GF-D8 (cell line): ENCODE results near the gene VPS26C.

Source experiments
- DNase-seq: peaks from one replicate; lab custom pipeline; 2025; lab: John Stamatoyannopoulos, UW

VPS26C gene

GRCh38 chr21:37202221-37203110, 64.7 kb downstream of the VPS26C start:
- no peak for DNase-seq

DNA sequence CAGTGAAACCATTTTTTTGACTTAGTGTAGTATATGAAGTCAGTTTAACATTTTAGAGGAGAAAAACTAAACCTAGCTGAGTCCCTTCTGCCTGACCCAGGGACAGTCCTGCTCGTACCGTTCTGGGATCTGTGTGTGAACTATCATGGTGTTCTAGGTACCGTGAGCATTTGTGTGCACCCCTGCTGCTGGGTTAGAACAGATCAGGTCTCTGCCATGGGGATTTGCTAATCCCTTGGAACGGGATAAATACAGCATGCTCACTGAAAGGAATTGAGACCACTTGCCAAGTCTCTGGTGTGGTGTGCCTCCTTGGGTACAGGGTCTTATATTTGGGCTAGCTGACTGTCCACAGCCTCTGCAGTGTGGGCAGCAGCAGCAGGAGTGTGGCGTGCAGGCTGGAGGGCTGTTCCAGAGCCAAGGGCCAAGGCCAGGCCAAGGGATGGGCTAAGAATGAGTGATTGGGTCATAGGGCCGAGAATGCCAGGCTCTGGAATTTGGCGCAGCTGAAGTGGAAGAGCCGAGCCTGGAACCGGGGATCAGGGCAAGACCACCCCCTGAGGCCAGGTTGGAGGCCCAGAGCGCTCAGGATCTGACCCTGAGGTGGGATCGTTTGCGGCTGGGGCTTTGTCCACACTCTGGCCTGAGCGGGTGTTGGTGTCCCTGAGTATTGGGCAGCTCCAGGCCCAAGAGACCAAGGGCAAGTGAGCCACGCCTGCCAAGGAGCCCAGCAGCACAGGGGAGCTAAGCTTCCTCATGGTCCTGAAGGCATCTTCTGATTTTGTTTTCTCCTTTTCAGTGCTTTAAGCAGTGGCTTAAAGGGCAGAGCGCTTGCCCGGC, 66.3 kb downstream of the VPS26C start:
- DNase-seq, result no peak

DNA sequence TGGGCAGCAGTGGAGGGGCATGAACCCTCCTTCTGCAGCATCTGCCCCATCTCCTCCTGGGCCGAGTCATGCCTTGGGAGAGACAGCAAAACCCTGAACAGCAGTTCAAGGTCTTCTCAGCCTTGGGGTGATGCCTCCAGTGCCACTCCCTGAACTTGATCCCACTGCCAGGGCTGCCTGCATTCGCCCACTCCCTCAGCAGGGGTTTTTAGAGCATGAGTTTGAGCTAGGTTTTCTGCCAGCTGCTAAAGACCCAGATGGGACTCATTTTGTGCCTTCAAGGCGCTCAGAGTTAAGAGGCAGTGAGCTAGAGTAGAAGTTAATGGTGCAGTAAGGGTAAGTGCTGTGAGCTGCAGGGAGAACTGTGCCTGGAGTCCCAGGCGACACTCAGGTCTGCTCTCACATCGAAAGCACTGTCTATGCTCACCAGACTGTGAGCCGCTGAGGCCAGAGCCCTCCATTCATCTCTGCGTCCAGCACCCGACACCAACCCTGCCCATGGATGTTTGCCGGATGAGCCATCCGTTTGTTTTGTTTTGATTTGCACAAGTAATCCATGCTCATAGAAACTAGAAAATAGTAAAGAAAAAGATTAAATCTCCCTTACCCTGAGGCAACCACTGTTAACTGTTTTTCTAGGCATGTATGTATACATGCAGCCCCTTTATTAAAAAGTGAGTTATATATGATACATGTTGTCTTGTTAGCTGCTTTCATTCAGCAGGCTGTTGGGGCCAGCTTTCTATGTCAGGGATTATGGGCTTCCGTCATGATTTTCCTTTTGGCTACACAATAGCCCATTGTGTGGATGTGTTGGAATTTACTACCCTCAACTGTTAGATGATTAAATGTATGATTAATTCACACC, 67.8 kb downstream of the VPS26C start:
- no peak for DNase-seq

DNA sequence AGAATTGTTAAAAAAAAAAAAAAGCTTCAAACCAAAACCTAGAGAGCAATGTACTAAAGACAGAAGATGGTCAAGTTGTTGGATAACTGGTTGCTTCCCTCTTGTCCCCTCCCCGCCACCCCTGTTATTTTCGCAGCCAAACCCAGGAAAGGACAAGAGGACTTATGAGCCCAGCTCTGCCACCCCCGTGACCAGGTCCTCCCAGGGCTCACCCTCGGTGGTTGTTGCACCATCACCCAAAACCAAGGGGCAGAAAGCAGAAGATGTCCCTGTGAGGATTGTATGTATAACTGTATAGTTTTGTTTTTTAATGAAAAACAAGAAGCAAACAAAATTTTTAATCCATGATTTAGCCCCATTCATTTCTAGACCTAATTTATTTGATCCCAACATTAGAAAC, 69.4 kb downstream of the VPS26C start:
- DNase-seq, result no peak

DNA sequence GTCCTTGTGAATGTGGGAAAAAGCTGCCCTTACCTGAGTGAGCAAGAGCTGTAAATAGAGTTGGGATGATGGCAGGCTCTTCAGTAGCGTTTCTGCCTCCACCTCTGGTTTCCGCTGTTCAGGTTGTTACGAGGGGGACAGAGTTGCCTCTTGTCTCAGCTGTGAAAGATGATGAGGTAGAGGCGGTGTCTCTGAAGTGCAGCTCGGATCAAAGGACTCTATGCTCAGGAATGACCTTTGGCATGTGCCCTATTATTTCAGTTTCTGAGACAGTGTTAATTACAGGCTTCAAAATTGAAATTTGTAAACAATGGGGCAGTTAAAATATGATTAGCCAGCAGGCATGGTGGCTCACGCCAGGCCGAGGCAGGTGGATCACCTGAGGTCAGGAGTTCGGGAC, 70.3 kb downstream of the VPS26C start:
- no peak for DNase-seq

GRCh38 chr21:37195610-37196009, 71.5 kb downstream of the VPS26C start:
- DNase-seq, result no peak

GRCh38 chr21:37195059-37195458, 72.1 kb downstream of the VPS26C start:
- no peak for DNase-seq

GRCh38 chr21:37193676-37194075, 73.5 kb downstream of the VPS26C start:
- DNase-seq, result no peak

DNA sequence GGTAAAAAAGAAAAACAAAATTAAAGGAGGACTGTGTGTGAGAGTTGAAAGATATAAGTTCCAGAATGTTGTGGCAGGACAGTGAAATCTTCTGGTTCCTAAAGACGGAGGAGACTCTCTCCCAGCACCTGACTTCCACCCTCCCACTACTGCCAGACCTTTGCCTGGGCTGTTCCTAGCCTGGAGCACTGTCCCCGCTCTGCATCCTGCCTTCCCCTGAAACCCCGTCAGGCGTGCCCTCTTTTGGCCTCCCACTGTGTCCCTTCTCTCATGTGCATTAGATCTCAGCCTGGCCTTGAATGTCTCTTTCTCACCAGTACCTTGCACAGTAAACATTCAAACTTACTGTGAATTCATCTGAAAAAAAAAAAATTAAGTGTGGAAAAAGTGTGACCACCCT, 74.1 kb downstream of the VPS26C start:
- no peak for DNase-seq

DNA sequence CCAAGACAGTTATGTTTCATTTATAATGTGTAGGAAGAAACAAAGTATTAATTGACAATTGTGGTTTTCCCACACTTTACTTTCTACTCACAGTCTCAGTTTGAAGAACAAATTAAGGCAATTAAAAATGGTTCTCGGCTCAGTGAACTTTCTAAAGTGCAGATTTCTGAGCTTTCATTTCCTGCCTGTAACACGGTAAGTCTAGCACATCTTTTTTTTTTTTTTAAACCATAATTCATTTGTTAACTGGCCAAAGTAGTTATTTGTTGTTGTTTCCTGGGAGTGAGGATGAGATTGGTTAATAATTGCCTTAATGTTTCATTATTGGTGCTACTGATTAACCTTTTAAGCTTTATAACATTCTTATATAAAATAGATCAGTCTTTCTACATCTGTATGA, 75.1 kb downstream of the VPS26C start:
- DNase-seq, result no peak

GRCh38 chr21:37188825-37189224, 78.3 kb downstream of the VPS26C start:
- DNase-seq, result no peak

DNA sequence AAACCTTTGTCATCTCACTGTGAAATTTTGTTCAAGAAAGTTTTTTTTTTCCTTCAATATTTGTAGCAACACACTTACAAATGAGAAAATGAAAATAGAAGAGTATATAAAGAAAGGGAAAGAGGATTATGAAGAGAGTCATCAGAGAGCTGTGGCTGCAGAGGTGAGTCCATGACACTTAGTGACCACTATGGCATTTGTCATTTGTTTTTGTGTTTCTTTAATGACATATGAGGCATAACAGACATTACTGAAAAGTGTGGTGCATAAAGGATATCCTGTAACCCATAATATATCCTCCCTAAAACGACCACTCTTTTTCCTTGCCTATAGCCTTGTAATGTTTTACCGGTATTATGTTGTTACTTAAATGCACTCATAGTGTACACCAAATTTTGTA, 80.2 kb downstream of the VPS26C start:
- no peak for DNase-seq

- no peak for DNase-seq
Measured at GRCh38 chr21:37184784-37185593, 82.1 kb downstream of the VPS26C start.

- no peak for DNase-seq
Measured at GRCh38 chr21:37183749-37184148, 83.4 kb downstream of the VPS26C start.

DNA sequence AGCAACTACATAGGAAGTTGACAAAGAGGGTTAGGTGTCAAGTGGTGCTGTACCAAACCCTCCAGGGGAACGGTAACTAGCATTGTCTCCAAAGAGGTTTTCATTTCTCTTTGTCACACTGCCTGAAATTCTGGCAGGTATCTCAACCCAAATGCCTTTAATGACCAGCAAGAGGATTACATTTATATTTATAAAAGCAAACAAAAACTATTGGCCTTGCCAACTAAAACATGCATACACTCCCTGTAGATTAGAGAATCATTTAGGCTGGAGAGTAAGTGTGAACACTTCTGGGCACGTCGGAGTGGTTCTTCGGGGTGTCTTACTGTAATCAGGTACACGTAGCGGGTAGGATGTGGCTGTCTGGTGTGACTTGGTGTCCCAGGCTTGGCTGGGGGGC, 84.9 kb downstream of the VPS26C start:
- DNase-seq, result no peak

- no peak for DNase-seq
Measured at GRCh38 chr21:37181059-37181458, 86.1 kb downstream of the VPS26C start.

DNA sequence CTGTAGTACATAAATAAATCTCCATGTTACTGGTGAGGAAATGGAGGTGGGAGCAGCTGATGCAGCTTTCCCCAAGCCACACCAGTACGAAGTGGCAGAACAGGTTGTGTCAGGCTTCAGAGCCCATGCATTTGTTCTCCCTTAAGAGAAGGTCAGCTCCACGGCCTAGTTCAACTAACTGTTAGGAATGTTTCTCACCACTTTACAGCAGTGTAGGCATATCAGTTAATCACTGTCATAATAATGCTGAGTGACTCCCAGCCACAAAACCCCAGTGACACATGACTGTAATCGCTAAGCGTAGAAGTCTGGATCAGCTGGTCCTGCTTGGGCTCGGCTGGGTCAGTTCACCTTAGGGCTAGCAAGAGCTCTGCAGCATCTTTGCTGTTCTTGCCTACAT, 90.4 kb downstream of the VPS26C start:
- no peak for DNase-seq
